ENCODE data around the gene CACNB4. TPM values are rescaled to one million over a fixed set of nuclear protein-coding genes. Genes with fewer than 3 reads are reported as not detected.

The CACNB4 gene
- total RNA-seq, 1 donor from 2014 or later = 5.6 TPM

- H3K9me3 Mint-ChIP-seq = no peaks in the 10 kb centered on the region
- peaks cover 3% of the 10 kb centered on the region for H3K27me3 Mint-ChIP-seq
- no peak overlapping the region for H3K4me3 Mint-ChIP-seq
- no peaks in the 10 kb centered on the region for H3K4me1 Mint-ChIP-seq (ENCODE audit: unreplicated experiment)
- no peaks in the 10 kb centered on the region for H3K36me3 Mint-ChIP-seq
- no peak overlapping the region for H3K27ac Mint-ChIP-seq
- TF ChIP-seq, protein P1, sequence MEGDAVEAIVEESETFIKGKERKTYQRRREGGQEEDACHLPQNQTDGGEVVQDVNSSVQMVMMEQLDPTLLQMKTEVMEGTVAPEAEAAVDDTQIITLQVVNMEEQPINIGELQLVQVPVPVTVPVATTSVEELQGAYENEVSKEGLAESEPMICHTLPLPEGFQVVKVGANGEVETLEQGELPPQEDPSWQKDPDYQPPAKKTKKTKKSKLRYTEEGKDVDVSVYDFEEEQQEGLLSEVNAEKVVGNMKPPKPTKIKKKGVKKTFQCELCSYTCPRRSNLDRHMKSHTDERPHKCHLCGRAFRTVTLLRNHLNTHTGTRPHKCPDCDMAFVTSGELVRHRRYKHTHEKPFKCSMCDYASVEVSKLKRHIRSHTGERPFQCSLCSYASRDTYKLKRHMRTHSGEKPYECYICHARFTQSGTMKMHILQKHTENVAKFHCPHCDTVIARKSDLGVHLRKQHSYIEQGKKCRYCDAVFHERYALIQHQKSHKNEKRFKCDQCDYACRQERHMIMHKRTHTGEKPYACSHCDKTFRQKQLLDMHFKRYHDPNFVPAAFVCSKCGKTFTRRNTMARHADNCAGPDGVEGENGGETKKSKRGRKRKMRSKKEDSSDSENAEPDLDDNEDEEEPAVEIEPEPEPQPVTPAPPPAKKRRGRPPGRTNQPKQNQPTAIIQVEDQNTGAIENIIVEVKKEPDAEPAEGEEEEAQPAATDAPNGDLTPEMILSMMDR (conservative IDR thresholded peaks at IDR 0.05) = no peak
- no peak for DNase-seq (ENCODE audit: extremely low spot score, unreplicated experiment)
Measured at GRCh38 chr2:152088006-152088405, 10.8 kb downstream of the CACNB4 start.

DNA sequence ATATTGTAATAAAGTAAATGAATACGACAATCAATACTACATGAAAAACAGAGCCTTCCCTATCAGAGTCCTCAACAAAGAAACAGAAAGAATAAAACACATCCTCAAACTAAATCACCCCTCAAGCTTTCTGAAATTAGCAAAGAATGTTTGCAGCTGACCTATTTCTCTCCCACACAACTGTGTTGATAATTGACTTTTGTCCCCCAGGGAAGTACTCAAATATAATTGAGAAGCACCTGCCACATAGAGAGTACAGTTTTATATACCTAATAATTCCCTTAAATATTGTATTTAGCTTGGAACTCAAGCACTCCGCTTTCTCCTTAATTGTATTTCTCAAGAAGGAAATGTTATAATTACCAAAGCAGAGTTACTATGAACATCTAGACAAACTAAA is 12.6 kb downstream of the CACNB4 start:
- H3K4me3 Mint-ChIP-seq = no peak overlapping the region
- H3K36me3 Mint-ChIP-seq = no peaks in the 10 kb centered on the region
- H3K27ac Mint-ChIP-seq = no peak overlapping the region
- DNase-seq (ENCODE audit: extremely low spot score, unreplicated experiment) = no peak
- H3K9me3 Mint-ChIP-seq = no peaks in the 10 kb centered on the region
- H3K27me3 Mint-ChIP-seq = peaks cover 3% of the 10 kb centered on the region
- TF ChIP-seq, protein P1 (conservative IDR thresholded peaks at IDR 0.05) = no peak
- H3K4me1 Mint-ChIP-seq (ENCODE audit: unreplicated experiment) = no peaks in the 10 kb centered on the region

DNA sequence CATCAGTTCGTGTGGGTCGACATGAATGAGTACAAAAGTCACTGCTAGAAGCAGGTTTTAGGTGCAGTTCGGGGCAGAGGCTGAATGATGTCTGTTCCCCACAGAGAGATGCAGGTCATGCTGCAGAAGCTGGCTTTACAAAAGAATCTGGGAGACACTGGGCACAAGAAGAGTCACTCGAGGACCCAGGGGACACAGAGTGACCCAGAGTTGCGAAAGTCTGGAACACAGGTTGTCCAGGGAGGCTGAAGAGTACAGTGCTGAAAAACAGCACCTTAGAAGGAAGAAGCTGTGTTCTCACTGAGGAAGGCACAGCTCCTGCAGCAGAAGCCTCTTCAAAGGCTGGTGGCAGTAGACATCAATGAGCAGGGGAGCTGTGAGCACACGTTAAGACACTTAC is 14.8 kb downstream of the CACNB4 start:
- H3K4me1 Mint-ChIP-seq (ENCODE audit: unreplicated experiment) = no peaks in the 10 kb centered on the region
- DNase-seq (ENCODE audit: extremely low spot score, unreplicated experiment) = no peak
- H3K27ac Mint-ChIP-seq = no peak overlapping the region
- H3K36me3 Mint-ChIP-seq = no peaks in the 10 kb centered on the region
- H3K9me3 Mint-ChIP-seq = no peaks in the 10 kb centered on the region
- H3K27me3 Mint-ChIP-seq = peaks cover 3% of the 10 kb centered on the region
- TF ChIP-seq, protein P1 (conservative IDR thresholded peaks at IDR 0.05) = no peak
- H3K4me3 Mint-ChIP-seq = no peak overlapping the region

- Mint-ChIP-seq H3K27me3 (peaks cover 3% of the 10 kb centered on the region), H3K27ac (no peak overlapping the region), H3K4me3 (no peak overlapping the region), H3K4me1 (ENCODE audit: unreplicated experiment) (no peaks in the 10 kb centered on the region), H3K9me3 (no peaks in the 10 kb centered on the region), H3K36me3 (no peaks in the 10 kb centered on the region)
- no peak for DNase-seq (ENCODE audit: extremely low spot score, unreplicated experiment)
- TF ChIP-seq, protein P1 (conservative IDR thresholded peaks at IDR 0.05) = no peak
Measured at GRCh38 chr2:152083202-152083875, 15.5 kb downstream of the CACNB4 start.

- no peak overlapping the region for H3K27ac Mint-ChIP-seq
- no peaks in the 10 kb centered on the region for H3K9me3 Mint-ChIP-seq
- no peak overlapping the region for H3K4me3 Mint-ChIP-seq
- TF ChIP-seq, protein P1 (conservative IDR thresholded peaks at IDR 0.05) = no peak
- H3K27me3 Mint-ChIP-seq = no peaks in the 10 kb centered on the region
- DNase-seq (ENCODE audit: extremely low spot score, unreplicated experiment) = no peak
- no peaks in the 10 kb centered on the region for H3K36me3 Mint-ChIP-seq
- H3K4me1 Mint-ChIP-seq (ENCODE audit: unreplicated experiment) = no peaks in the 10 kb centered on the region
Measured at GRCh38 chr2:152078662-152079061, 20.2 kb downstream of the CACNB4 start.

Data from type B pancreatic cell (in vitro differentiated cells).